HG02884 (cell line): ENCODE data around the gene SELENBP1.

Experiments used
- ATAC-seq: cut with Tn5 transposase; IDR thresholded peaks from one replicate; pipeline ENCODE4 v1.9.1; 2021; ENCODE audit warnings: mild to moderate bottlenecking, moderate library complexity; ENCODE audit not compliant: unreplicated experiment

The SELENBP1 gene

GRCh38 chr1:151346082-151346768 lies 26.3 kb downstream of the SELENBP1 start:
- no peak for ATAC-seq

- no peak for ATAC-seq
Observed at GRCh38 chr1:151344291-151344690, 28.2 kb downstream of the SELENBP1 start.

- no peak for ATAC-seq
Observed at GRCh38 chr1:151343587-151343986, 28.9 kb downstream of the SELENBP1 start.

- no peak for ATAC-seq
Observed at GRCh38 chr1:151342569-151342968, 29.9 kb downstream of the SELENBP1 start.

GRCh38 chr1:151342021-151342420 lies 30.5 kb downstream of the SELENBP1 start:
- no peak for ATAC-seq

GRCh38 chr1:151340870-151341754 lies 31.4 kb downstream of the SELENBP1 start:
- ATAC-seq = no peak

- no peak for ATAC-seq
Observed at GRCh38 chr1:151336556-151336955, 35.9 kb downstream of the SELENBP1 start.

- no peak for ATAC-seq
Observed at GRCh38 chr1:151334822-151335221, 37.7 kb downstream of the SELENBP1 start.

- ATAC-seq = no peak
Observed at GRCh38 chr1:151327903-151328674, 44.4 kb downstream of the SELENBP1 start.

- peak; percentile 76 for ATAC-seq
Observed at GRCh38 chr1:151327223-151327902, 45.1 kb downstream of the SELENBP1 start, which contains the start of gene PI4KB. TSS of gene PI4KB (minus strand) at chr1:151327416. CDS start at chr1:151316481, 10,935 bp downstream.

- peak; percentile 46 for ATAC-seq
Observed at GRCh38 chr1:151326619-151327222, 45.8 kb downstream of the SELENBP1 start.

- no peak for ATAC-seq
Observed at GRCh38 chr1:151325646-151326429, 46.7 kb downstream of the SELENBP1 start.

GRCh38 chr1:151325231-151325630 lies 47.3 kb downstream of the SELENBP1 start:
- ATAC-seq = no peak

- no peak for ATAC-seq
Observed at GRCh38 chr1:151324390-151324930, 48.0 kb downstream of the SELENBP1 start.

- no peak for ATAC-seq
Observed at GRCh38 chr1:151318975-151319374, 53.5 kb downstream of the SELENBP1 start.

- no peak for ATAC-seq
Observed at GRCh38 chr1:151315565-151316235, 56.8 kb downstream of the SELENBP1 start.
